ENCODE results near the gene IRF2.

The IRF2 gene

DNA sequence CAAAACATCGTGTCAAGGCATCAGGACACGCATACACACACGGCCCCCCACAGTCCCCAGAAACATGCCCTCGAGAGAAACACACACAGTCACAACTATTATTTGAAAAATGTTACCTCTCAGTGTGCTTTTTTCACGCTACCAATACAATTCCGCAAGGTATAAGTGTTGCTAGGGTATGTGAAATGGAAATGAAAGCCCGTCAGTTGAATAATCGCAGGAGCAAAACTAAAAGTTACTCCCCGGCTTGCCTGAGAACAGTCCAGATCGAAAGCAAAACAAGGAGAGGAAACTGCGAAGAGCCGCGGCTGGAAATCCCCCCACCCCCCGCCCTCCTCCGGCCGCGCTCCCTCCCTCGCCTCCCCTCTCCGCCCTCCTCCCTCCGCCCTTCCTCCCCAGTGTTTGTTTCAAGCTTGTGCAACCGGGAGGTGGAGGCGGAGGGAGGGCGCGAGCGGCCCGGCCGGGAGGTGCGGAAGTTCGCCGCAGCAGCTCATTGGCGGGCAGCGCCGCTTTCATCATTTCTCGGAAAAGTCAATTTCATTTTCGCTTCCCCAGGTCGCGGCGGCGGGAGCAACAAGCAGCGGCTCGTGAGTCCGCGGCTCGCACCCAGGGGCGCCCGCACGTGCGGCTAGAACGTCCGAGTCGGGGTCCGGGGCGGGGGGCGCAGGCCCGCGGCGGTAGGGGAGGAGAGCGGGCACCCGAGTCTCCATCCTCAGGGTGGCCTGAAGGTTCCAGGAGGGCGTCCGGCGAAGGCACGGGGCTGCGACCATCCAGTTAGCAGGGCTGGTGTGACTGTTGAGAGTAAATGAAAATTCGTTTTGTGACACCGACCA, at the start of gene IRF2:
IRF2 (minus strand) TSS at position 288 of the 833 bp plus-strand sequence. CDS start 45,486 bp downstream, outside the sequence.
- peak; percentile 1 for TF ChIP-seq CTCF (IDR thresholded peaks at IDR 0.05; ENCODE audit: insufficient read depth, low read length, missing control alignments)
- peak within 1 kb of the TSS; percentile 87 for H3K4me3 ChIP-seq (ENCODE audit: low read depth, low read length)
- peak; percentile 89 for DNase-seq (ENCODE audit: low read depth, low spot score)
- ChIA-PET CTCF (interaction anchor here (0.7 to 1.0 kb wide), 2 partner anchors 209 to 210 kb away, joined by 3 read pairs; no protein-coding TSS in a partner anchor), POLR2A (interaction anchor here (0.6 to 2.5 kb wide), 9 partner anchors 15 to 93 kb away, joined by 3 to 12 read pairs (median 4); no protein-coding TSS in a partner anchor)

DNA sequence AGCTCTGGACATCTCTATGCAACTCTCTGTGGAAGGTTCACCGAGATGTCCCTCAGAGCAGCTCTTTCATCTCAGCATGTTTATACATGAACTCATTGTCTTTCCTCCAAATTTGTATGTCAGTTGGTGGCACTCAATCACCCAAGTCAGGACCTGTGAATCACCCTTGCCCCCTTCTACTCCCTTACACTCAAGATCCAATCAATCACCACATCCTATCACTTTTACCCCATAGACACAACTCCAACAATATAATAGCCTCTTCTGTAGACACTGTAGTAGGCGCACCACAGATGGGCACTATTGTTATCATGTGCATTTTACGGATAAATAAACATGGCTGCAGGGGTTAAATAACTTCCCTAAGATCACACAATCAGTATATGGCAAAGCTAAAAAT, 41.3 kb upstream of the IRF2 start:
- CTCF ChIA-PET = interaction anchor here (1.3 to 3.1 kb wide), 2 partner anchors 21 to 252 kb away, joined by 6 to 17 read pairs; no protein-coding TSS in a partner anchor
- no peak for DNase-seq (ENCODE audit: low read depth, low spot score)
- POLR2A ChIA-PET = no interaction called here
- no peak overlapping the region for H3K4me3 ChIP-seq (ENCODE audit: low read depth, low read length)
- TF ChIP-seq CTCF (IDR thresholded peaks at IDR 0.05; ENCODE audit: insufficient read depth, low read length, missing control alignments) = no peak

- TF ChIP-seq CTCF (IDR thresholded peaks at IDR 0.05; ENCODE audit: insufficient read depth, low read length, missing control alignments) = no peak
- DNase-seq (ENCODE audit: low read depth, low spot score) = peak; percentile 69
- CTCF ChIA-PET = interaction anchor here (0.8 to 3.1 kb wide), 6 partner anchors 11 to 263 kb away, joined by 3 to 17 read pairs (median 3); no protein-coding TSS in a partner anchor
- POLR2A ChIA-PET = interaction anchor here (0.9 to 2.0 kb wide), 3 partner anchors 23 to 245 kb away, joined by 3 to 12 read pairs (median 6); partner anchors contain the start of gene IRF2
- H3K4me3 ChIP-seq (ENCODE audit: low read depth, low read length) = peak overlapping the region; percentile 48
These were observed 40.0 kb upstream of the IRF2 start for GRCh38 chr4:184514121-184514988.

- peak overlapping the region; percentile 48 for H3K4me3 ChIP-seq (ENCODE audit: low read depth, low read length)
- ChIA-PET POLR2A (interaction anchor here (0.9 to 2.0 kb wide), 3 partner anchors 23 to 245 kb away, joined by 3 to 12 read pairs (median 6); partner anchors contain the start of gene IRF2), CTCF (interaction anchor here (0.8 to 3.1 kb wide), 3 partner anchors 136 to 263 kb away, joined by 3 to 17 read pairs (median 3); no protein-coding TSS in a partner anchor)
- TF ChIP-seq CTCF (IDR thresholded peaks at IDR 0.05; ENCODE audit: insufficient read depth, low read length, missing control alignments) = no peak
- DNase-seq (ENCODE audit: low read depth, low spot score) = no peak
These were observed 39.4 kb upstream of the IRF2 start for GRCh38 chr4:184513802-184514120.

- H3K4me3 ChIP-seq (ENCODE audit: low read depth, low read length) = no peak overlapping the region
- POLR2A ChIA-PET = no interaction called here
- no peak for TF ChIP-seq CTCF (IDR thresholded peaks at IDR 0.05; ENCODE audit: insufficient read depth, low read length, missing control alignments)
- CTCF ChIA-PET = no interaction called here
- DNase-seq (ENCODE audit: low read depth, low spot score) = no peak
These were observed 36.8 kb upstream of the IRF2 start for GRCh38 chr4:184511156-184511555.

All from AG04449 (cell line).